Heart right ventricle (tissue), 16 donors: Measurements from ENCODE around the gene CEP164. TPM values are rescaled to one million over a fixed set of nuclear protein-coding genes. Genes with fewer than 3 reads are reported as not detected.

Experiments used
- ATAC-seq, 8 donors: fragments of 200-7000 bp; cut with Tn5 transposase; one replicate each; pipeline ENCODE4 v1.9.1; 2020; ENCODE audit warnings: mild to moderate bottlenecking in 8 of 8, moderate library complexity in 8 of 8, moderate number of reproducible peaks in 1 of 8
- DNase-seq, 2 donors: peaks; one replicate each; pipeline ENCODE4 v3.0.0-alpha.2; 2020
- H3K27ac ChIP-seq, 10 donors: fragments of 200-600 bp; sonication (generic) in 2 of 10; one replicate each; pipeline versions ENCODE4 v1.5.0 to v1.8.0; 2020 to 2022; ENCODE audit warnings: mild to moderate bottlenecking in 3 of 10
- H3K27me3 ChIP-seq, 7 donors: fragments of 200-600 bp; one replicate each; pipeline ENCODE4 v1.8.0; 2021 to 2022; ENCODE audit warnings: mild to moderate bottlenecking in 2 of 7
- H3K36me3 ChIP-seq, 9 donors: fragments of 200-600 bp; sonication (generic) in 1 of 9; one replicate each; pipeline versions ENCODE4 v1.5.0 to v1.8.0; 2020 to 2022; ENCODE audit warnings: mild to moderate bottlenecking in 2 of 9
- H3K4me1 ChIP-seq, 9 donors: fragments of 200-600 bp; sonication (generic) in 1 of 9; one replicate each; pipeline versions ENCODE4 v1.5.0 to v1.8.0; 2020 to 2022; ENCODE audit warnings: mild to moderate bottlenecking in 4 of 9
- H3K4me3 ChIP-seq, 10 donors: fragments of 200-600 bp; sonication (generic) in 2 of 10; one replicate each; pipeline versions ENCODE4 v1.5.0 to v1.8.0; 2020 to 2022; ENCODE audit warnings: mild to moderate bottlenecking in 7 of 10, moderate library complexity in 2 of 10
- H3K9me3 ChIP-seq, 11 donors: fragments of 200-600 bp in 10 of 11; sonication (generic) in 2 of 11; one replicate each; pipeline versions ENCODE4 v1.5.0 to v1.8.0; 2013 to 2022; ENCODE audit warnings: mild to moderate bottlenecking in 2 of 11, control low read depth in 1 of 11, moderate library complexity in 1 of 11
- WGBS, 2 donors: extraction: QIAGEN DNeasy Blood & Tissue Kit; methylation state at CpG; one replicate each; pipeline ENCODE4 v1.1.7; 2013; ENCODE audit warnings: inconsistent platforms in 1 of 2; 5-methylcytosine and 5-hydroxymethylcytosine counted together
- intact Hi-C, 10 donors: fragments of 100-400 bp; cut with DNase I; formaldehyde crosslinking; loops; one replicate each; pipeline versions ENCODE4 v1.11.1 to v1.14.2; 2022
- polyA plus RNA-seq, 2 donors: library from polyadenylated mRNA; stranded (reverse); fragments of 200-250 nt; gene quantifications; one replicate each; pipeline ENCODE4 v1.2.3, GENCODE V29; 2013
- total RNA-seq, 10 donors: library from RNA; stranded (reverse); fragmentation: NEBNext Ultra II Directional in 3 of 10; extraction: Animal tissue kit (Norgen Biotek cat#: 25700) in 3 of 10; gene quantifications; one replicate each; pipeline versions ENCODE4 v1.2.1 to v1.2.4, GENCODE V29; 2021 to 2023
- TF ChIP-seq, protein P1 (sequence below), 9 donors: fragments of 200-600 bp; sonication (generic) in 2 of 9; IDR thresholded peaks; one replicate each; pipeline versions ENCODE4 v1.5.0 to v1.8.0; 2021 to 2022; ENCODE audit warnings: antibody characterized with exemption in 9 of 9, mild to moderate bottlenecking in 5 of 9, moderate library complexity in 1 of 9
- donor health status: Arrhythmogenic right ventricular cardiomyopathy.
- donor health status: ischemic (EF 13 %, LVEDD 7.1; RV severe dilation, severe dysfunction).
- donor health status: healthy with polysubstance abuse.
- donor health status: DM: no; HTN: yes; CAD: no.
- donor health status: DM: no; HTN: no; CAD: no.
- donor health status: ischemic (EF 25% LVEDD 6.9; RV normal size, moderate dysfunction).
- donor health status: ischemic (EF 25% LVEDD 5.7; RV mildly dilated, moderate dysfunction).
- donor health status: healthy.
- donor health status: DM: yes; HTN: yes; CAD: no.
- donor health status: Ischemic cardiomyopathy.
- donor health status: ischemic (EF 35%, LVEDD 5.7; RV mildly dilated, moderate dysfunction).
- donor health status: nonischemic (EF 11% LVEDD 7.7; RV severe dilation, severe dysfunction).
- donor health status: DM: yes; HTN: yes; CAD: no.
- donor health status: PGD.
- donor health status: ischemic (EF 29% LVEDD 5.4; RV normal size, mild dysfunction).
- donor health status: nonischemic (EF 23%, LVEDD 6.1; RV moderate dilation, normal function).

Gene CEP164
- total and polyA plus RNA-seq, 12 donors: 3.5 to 17.9 (median 6.6) TPM

DNA sequence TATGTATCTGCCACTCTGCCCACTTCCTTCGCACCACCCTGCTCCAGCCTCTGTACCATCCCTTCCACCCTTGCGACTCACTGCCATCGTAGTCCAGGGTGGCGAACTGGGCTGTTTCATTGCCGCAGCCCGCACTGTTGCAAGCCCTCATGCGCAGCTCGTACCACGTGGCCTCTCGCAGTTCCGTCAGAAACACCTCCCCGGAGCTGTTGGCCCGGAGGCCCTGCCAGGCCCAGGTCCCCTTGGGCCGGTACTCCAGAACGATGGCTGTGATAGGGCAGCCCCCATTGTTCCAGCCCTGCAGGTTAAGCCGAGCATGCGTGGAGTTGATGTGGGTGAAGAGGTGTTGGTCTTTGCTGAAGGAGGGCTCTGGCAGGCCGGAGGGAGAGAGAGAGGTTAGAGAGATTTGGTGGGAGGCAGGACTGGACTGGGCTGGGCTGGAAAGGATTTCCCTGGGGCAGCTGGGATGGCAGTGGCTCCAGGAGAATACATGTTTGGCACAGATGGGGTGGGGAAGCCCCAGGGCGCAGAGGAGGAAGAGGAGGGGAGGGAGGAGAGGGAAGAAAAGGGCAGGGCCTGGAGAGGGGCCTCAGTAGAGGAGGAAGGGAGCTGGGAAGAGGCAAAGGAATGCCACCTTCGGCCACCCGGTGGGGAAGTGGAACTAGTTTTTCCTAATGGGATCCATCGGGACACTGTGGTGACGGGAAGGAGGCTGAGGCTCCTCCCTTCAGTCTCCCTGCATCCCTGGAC is 109.6 kb downstream of the CEP164 start:
- TF ChIP-seq, protein P1, sequence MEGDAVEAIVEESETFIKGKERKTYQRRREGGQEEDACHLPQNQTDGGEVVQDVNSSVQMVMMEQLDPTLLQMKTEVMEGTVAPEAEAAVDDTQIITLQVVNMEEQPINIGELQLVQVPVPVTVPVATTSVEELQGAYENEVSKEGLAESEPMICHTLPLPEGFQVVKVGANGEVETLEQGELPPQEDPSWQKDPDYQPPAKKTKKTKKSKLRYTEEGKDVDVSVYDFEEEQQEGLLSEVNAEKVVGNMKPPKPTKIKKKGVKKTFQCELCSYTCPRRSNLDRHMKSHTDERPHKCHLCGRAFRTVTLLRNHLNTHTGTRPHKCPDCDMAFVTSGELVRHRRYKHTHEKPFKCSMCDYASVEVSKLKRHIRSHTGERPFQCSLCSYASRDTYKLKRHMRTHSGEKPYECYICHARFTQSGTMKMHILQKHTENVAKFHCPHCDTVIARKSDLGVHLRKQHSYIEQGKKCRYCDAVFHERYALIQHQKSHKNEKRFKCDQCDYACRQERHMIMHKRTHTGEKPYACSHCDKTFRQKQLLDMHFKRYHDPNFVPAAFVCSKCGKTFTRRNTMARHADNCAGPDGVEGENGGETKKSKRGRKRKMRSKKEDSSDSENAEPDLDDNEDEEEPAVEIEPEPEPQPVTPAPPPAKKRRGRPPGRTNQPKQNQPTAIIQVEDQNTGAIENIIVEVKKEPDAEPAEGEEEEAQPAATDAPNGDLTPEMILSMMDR (IDR thresholded peaks at IDR 0.05): no peak
- intact Hi-C loops: loop anchor here in 4 of 10 donors (5.0 to 10.0 kb wide), 3 partner anchors 508 to 1450 kb away; no protein-coding TSS in a partner anchor
- ATAC-seq (no peak), DNase-seq (no peak)
- Histone ChIP-seq H3K27me3 (peaks cover 0 to 3% (median 0%) of the 10 kb centered on the region in 7 donors), H3K4me3 (no peak overlapping the region), H3K4me1 (no peaks in the 10 kb centered on the region), H3K36me3 (peaks cover 0 to 56% (median 0%) of the 10 kb centered on the region in 9 donors), H3K9me3 (no peaks in the 10 kb centered on the region), H3K27ac (no peak overlapping the region)
- WGBS, 2 donors: 87 to 92% methylated on average over 23 of the region's 23 CpGs

DNA sequence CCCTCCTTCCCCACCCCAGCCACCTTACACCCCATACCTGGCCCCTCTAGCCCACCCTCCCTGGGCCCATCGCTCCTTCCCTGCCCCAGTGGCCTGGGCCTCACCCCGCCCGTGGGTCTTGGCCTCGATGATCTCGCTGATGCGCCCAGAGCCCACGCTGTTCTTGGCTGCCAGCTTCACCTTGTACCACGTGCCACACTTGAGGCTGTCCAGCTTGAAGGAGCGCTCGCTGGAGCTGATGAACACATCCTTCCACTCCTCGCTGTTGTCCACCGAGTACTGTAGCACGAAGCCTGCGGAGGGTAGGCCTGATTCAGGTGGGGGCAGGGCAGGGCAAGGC is 110.1 kb downstream of the CEP164 start:
- peaks cover 0 to 5% (median 0%) of the 10 kb centered on the region in 7 donors for H3K27me3 ChIP-seq
- H3K9me3 ChIP-seq: no peaks in the 10 kb centered on the region
- intact Hi-C loops: loop anchor here in 4 of 10 donors (5.0 to 10.0 kb wide), 3 partner anchors 507 to 1450 kb away; no protein-coding TSS in a partner anchor
- no peak for DNase-seq
- TF ChIP-seq, protein P1 (IDR thresholded peaks at IDR 0.05): no peak
- no peak for ATAC-seq
- no peak overlapping the region for H3K4me3 ChIP-seq
- WGBS, 2 donors: 89 to 95% methylated on average over 14 of the region's 14 CpGs
- H3K36me3 ChIP-seq: peaks cover 0 to 50% (median 0%) of the 10 kb centered on the region in 9 donors
- no peaks in the 10 kb centered on the region for H3K4me1 ChIP-seq
- H3K27ac ChIP-seq: no peak overlapping the region

DNA sequence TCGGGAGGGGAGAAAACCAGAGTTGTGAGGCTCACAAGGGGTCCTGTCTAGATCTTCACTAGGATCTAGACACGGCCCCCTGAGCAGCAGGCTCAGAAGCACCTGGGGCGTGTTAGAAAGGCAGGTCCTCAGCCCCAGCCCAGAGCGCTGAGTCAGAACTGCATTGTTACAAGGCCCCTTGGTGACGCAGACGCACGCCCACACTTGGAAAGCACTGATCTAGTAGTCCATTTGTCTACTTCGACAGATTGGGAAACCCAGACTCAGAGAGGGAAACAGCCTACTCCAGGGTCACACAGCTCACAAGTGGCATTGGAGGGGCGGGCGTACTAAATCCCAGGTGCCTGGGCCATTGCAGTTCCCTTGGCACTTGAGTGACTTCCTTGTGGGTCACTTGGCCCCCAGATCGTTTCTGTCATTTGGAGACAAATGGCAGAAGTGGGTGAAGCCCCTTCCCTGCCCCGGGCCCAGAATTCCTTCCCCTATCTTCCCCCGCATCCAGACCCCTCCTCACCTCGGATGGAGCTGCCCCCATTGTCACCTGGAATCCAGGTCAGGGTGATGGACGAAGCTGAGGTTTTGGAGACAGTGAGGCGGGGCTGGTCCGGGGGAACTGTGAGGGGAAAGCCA is 110.8 kb downstream of the CEP164 start:
- peaks cover 0 to 2% (median 0%) of the 10 kb centered on the region in 9 donors for H3K4me1 ChIP-seq
- TF ChIP-seq, protein P1 (IDR thresholded peaks at IDR 0.05): no peak
- H3K27me3 ChIP-seq: peaks cover 0 to 12% (median 0%) of the 10 kb centered on the region in 7 donors
- peaks cover 0 to 46% (median 0%) of the 10 kb centered on the region in 9 donors for H3K36me3 ChIP-seq
- intact Hi-C loops: loop anchor here in 4 of 10 donors (5.0 to 10.0 kb wide), 3 partner anchors 506 to 1451 kb away; no protein-coding TSS in a partner anchor
- no peak overlapping the region for H3K27ac ChIP-seq
- no peak overlapping the region for H3K4me3 ChIP-seq
- ATAC-seq (no peak), DNase-seq (no peak)
- 88 to 93% methylated on average over 17 of the region's 17 CpGs for WGBS, 2 donors
- H3K9me3 ChIP-seq: no peaks in the 10 kb centered on the region

DNA sequence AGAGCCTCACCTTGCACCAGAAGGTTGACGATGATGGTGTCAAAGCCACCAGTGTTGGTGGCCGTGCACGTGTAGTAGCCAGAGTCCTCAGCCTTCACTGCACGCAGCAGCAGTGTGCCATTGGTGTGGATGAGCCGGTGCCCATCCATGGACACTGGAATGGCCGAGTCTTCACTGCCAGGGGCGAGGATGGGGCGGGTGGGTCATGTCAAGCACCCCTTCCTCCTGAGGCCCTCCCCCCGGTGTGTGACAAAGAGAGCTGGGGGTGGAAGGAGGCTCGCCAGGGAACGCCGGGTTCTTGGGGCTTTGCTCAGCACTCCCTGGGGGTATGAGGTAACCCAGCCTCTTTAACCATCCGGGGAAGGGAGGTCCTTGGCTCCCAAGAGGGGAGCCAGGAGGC is 111.6 kb downstream of the CEP164 start:
- WGBS, 2 donors: 87 to 90% methylated on average over 13 of the region's 13 CpGs
- intact Hi-C loops: loop anchor here in 4 of 10 donors (5.0 to 10.0 kb wide), 3 partner anchors 506 to 1452 kb away; no protein-coding TSS in a partner anchor

More for the DNA sequence above, 111.6 kb downstream of the CEP164 start:
- TF ChIP-seq, protein P1 (IDR thresholded peaks at IDR 0.05): no peak
- DNase-seq (no peak), ATAC-seq (no peak)
- H3K4me3 ChIP-seq: no peak overlapping the region
- peaks cover 0 to 10% (median 0%) of the 10 kb centered on the region in 9 donors for H3K4me1 ChIP-seq
- H3K36me3 ChIP-seq: peaks cover 0 to 38% (median 0%) of the 10 kb centered on the region in 9 donors
- no peaks in the 10 kb centered on the region for H3K9me3 ChIP-seq
- no peak overlapping the region for H3K27ac ChIP-seq
- peaks cover 0 to 20% (median 6%) of the 10 kb centered on the region in 7 donors for H3K27me3 ChIP-seq
